ENCODE data around the gene EYS. TPM values are rescaled to one million over a fixed set of nuclear protein-coding genes. Genes with fewer than 3 reads are reported as not detected.

The EYS gene
- total RNA-seq, 1 experiment from 2014 or later, result not detected

DNA sequence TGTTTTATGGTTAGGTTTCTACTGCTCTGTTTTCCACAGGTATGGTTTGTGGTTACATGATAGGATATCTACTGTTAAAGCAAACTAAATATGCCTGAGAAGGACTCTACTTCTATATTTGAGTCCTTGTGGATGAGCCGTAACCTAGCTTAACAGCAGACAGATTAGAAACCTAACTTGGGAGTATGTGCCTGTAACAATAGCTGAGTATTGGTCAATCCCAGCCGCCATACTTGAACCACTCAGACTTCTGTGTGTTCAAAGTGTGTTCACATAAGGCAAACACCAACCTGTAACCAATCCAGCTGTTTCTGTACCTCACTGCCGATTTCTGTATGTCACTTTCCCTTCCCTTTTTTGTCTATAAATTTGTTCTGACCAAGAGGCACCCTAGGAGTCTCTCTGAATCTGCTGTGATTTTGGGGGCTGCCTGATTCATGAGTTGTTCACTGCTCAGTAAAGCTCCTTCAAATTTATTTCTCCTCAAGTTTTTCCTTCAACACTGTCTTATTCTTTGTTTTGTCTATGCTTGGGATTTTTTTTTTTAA is 2034.4 kb downstream of the EYS start:
- H3K4ac ChIP-seq (ENCODE audit: low read depth, low read length), result no peak overlapping the region
- H2BK12ac ChIP-seq (ENCODE audit: insufficient read length, low read depth, low read length), result no peak overlapping the region
- H3K56ac ChIP-seq (ENCODE audit: insufficient read length, low read depth, low read length), result no peak overlapping the region
- no peaks in the 10 kb centered on the region for H3K23me2 ChIP-seq (ENCODE audit: insufficient read length, low read depth, low read length, poor library complexity, severe bottlenecking)
- H3K4me2 ChIP-seq (ENCODE audit: insufficient read depth, insufficient read length, low read length), result no peak overlapping the region
- no peak overlapping the region for H3T11ph ChIP-seq (ENCODE audit: low read length)
- H3K79me2 ChIP-seq (ENCODE audit: insufficient read depth, low read length), result peaks cover 22% of the 10 kb centered on the region; the same call in 1 of the 2 replicates
- no peak overlapping the region for H2BK120ac ChIP-seq (ENCODE audit: low read depth, low read length, poor library complexity, severe bottlenecking)
- H3K27ac ChIP-seq (ENCODE audit: insufficient read length, low read depth, low read length), result no peak overlapping the region
- no peak overlapping the region for H4K5ac ChIP-seq (ENCODE audit: insufficient read length, low read depth, low read length)
- Mint-ChIP-seq H3K36me3 (ENCODE audit: insufficient read depth in 1 of 3, low read depth in 3 of 3) (peaks cover 0 to 9% (median 7%) of the 10 kb centered on the region in 3 experiments; a peak in 5 of 7 replicates), H3K27me3 (ENCODE audit: low read depth) (no peaks in the 10 kb centered on the region), H3K9me3 (no peaks in the 10 kb centered on the region), H3K27ac (peak overlapping the region in 2 of 3 experiments; percentile 46 to 54; a peak in 3 of 7 replicates), H3K4me3 (no peak overlapping the region), H3K4me1 (peaks cover 6 to 8% of the 10 kb centered on the region in 2 experiments)
- no peaks in the 10 kb centered on the region for H3K9me3 ChIP-seq (ENCODE audit: control insufficient read depth, low read depth, low read length)
- no peak for DNase-seq
- H3K4me1 ChIP-seq (ENCODE audit: insufficient read depth, low read length), result peaks cover 4% of the 10 kb centered on the region; the same call in 1 of the 2 replicates
- H3K14ac ChIP-seq (ENCODE audit: insufficient read depth, low read length), result no peak overlapping the region
- no peak overlapping the region for H3K23ac ChIP-seq (ENCODE audit: insufficient read length, low read depth, low read length)
- TF ChIP-seq, protein P1, sequence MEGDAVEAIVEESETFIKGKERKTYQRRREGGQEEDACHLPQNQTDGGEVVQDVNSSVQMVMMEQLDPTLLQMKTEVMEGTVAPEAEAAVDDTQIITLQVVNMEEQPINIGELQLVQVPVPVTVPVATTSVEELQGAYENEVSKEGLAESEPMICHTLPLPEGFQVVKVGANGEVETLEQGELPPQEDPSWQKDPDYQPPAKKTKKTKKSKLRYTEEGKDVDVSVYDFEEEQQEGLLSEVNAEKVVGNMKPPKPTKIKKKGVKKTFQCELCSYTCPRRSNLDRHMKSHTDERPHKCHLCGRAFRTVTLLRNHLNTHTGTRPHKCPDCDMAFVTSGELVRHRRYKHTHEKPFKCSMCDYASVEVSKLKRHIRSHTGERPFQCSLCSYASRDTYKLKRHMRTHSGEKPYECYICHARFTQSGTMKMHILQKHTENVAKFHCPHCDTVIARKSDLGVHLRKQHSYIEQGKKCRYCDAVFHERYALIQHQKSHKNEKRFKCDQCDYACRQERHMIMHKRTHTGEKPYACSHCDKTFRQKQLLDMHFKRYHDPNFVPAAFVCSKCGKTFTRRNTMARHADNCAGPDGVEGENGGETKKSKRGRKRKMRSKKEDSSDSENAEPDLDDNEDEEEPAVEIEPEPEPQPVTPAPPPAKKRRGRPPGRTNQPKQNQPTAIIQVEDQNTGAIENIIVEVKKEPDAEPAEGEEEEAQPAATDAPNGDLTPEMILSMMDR (conservative IDR thresholded peaks at IDR 0.05), result no peak
- H2AK5ac ChIP-seq (ENCODE audit: insufficient read length, low read length), result no peak overlapping the region
- H2BK15ac ChIP-seq (ENCODE audit: low read depth, low read length), result no peak overlapping the region
- no peaks in the 10 kb centered on the region for H3K27me3 ChIP-seq (ENCODE audit: insufficient read depth, low read length)
- no peak overlapping the region for H4K8ac ChIP-seq (replicated peaks; ENCODE audit: insufficient read length, low read depth, low read length)
- H3K18ac ChIP-seq (ENCODE audit: insufficient read length, low read depth, low read length), result no peak overlapping the region
- H3K9ac ChIP-seq (ENCODE audit: extremely low read depth, insufficient read length, low read length), result no peak overlapping the region
- H2BK5ac ChIP-seq (ENCODE audit: insufficient read length, low read length), result no peak overlapping the region
- WGBS (ENCODE audit: extremely low coverage, insufficient read length, low lambda C conversion rate), result no CpG with 5 or more reads among the region's 3 CpGs
- peaks cover 4% of the 10 kb centered on the region for H3K79me1 ChIP-seq (ENCODE audit: insufficient read depth, low read depth, low read length, poor library complexity, severe bottlenecking)
- H4K20me1 ChIP-seq (ENCODE audit: control insufficient read depth, insufficient read depth, insufficient read length), result no peaks in the 10 kb centered on the region
- no peak overlapping the region for H2AFZ ChIP-seq (ENCODE audit: low read length)
- H2BK20ac ChIP-seq (ENCODE audit: low read depth, low read length, poor library complexity, severe bottlenecking), result no peak overlapping the region
- H4K91ac ChIP-seq (ENCODE audit: insufficient read length, low read depth, low read length), result no peak overlapping the region
